GM21390 (cell line): ENCODE data around the gene GALNT18.

ENCODE experiments used
- ATAC-seq: cut with Tn5 transposase; IDR thresholded peaks from one replicate; pipeline ENCODE4 v1.9.1; 2021; ENCODE audit not compliant: unreplicated experiment

The GALNT18 gene

DNA sequence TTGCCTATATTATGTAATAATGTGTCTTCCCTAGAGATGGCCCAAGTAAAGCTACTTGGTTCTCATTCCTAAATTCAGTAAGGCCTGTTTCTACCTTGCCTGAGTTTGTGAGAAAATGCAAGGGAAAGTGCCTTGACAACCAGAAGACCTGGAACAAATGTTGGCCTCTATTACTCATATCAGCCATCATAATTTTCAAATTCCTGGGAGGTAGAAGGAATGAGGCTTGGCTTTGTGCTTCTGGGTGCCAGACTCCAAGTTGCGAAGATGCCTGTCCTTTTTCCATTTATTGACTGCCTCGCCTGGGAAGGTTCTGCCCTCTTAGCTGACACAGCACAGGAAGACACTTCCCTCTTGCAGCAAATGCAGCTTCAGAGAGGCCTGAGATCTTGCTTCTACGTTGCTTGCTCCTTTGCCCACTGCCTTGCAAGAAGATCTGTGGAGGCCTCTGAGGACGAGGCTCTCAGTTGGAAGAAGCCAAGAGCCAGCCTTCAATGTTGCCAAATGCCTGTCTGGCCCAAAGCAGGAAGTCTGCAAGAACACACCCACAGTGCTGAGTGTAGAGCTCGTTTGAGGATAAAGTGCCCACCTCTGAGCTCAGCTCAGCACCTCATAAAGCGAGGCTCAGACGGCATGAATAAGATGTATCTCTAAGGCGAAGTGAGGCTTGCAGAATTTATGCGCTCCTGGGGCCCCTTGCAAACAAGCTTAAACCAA is 120.1 kb downstream of the GALNT18 start:
- no peak for ATAC-seq

DNA sequence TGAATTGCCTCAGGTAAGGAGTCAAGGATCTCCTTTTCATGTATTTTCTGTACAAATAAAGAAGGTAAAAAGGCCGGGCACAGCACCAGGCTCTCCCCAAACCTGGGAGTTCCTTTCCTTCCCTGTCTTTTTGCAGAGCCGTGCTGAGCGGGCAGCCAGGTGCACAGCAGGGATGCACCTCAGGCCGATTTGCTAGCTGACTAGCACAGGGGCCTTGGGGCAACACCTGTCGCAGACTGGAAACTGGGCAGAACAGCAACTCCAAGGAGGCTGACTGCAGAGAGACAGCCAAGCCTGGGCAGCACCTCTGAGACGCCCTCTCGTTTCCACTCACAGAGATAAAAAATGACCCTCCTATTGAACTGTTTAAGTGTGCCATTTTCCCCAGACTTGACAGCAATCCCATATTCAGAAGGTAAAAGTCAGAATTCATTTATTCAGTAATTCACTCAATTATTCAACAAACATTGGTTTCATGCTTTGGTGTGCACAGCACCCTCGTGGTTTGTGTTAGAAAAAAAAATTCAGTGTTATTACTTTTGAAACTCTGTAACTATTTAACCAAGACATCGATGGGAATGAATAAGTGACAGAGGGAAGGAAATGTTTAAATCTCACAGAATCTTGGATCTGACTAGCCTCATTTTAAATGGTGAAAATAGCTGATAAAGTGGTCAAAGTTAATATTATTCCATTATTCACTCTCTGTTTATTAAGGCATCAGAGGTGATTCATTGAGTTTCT is 120.9 kb downstream of the GALNT18 start:
- no peak for ATAC-seq

DNA sequence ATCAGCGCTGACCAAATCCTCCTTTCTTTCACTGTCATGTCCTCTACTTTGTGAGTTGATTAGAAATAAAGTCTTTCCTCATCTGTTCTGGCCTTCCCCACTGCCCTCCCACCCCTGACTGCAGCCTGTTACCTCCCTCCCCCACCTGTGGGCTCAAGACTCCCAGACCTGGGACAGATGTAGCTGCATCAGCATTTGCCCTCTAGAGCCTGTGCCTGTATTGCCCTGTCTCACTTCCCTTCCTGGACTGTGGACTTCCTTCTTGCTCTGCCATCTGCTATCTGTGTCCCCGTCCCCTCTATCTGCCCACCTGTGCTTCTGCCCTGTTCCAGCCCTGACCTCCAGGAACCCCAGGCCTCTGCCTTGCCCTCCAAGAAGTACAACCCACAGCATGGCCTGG is 122.5 kb downstream of the GALNT18 start:
- ATAC-seq: no peak

GRCh38 chr11:11498195-11498594 is 123.6 kb downstream of the GALNT18 start:
- no peak for ATAC-seq

- no peak for ATAC-seq
These were observed 124.9 kb downstream of the GALNT18 start for GRCh38 chr11:11496879-11497278.

- no peak for ATAC-seq
These were observed 127.5 kb downstream of the GALNT18 start for GRCh38 chr11:11494348-11494747.

DNA sequence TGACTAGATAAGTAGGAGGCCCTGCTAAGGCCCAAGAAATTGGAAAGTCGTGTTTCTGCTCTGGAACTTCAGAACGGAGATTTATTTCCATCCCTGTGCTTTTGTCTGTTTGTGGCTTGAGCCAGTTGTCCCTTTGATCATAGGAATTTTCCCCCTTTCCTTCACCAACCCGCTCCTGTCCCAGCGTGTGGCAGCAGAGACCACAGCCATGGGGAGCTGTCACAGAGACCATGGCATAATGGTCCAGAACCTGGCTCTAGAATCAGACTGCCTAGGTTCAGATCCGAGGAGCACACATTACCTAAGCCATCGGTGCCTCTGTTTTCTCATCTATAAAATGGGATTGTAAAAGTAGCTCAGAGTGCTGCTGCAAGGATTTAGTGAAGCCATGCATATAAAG is 128.1 kb downstream of the GALNT18 start:
- ATAC-seq: no peak

DNA sequence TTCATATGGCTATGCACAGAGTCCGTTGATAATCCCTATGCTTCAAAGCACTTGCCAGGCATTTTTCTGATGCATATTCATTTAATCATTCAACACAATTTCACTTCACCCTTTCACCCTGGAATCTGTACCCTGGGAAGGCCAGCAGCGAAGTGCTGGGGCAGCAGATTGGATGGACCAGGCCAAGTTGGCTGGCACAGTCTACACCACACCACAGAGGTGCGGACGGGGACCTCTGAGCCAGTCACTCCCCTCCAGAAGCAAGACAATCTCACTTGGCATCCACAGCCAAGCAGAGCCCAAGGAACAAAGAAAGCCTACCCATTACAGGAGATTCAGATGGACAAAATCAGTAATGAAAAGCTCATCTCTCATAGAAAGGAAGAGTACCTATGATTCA is 130.2 kb downstream of the GALNT18 start:
- no peak for ATAC-seq

GRCh38 chr11:11491014-11491413 is 130.8 kb downstream of the GALNT18 start:
- ATAC-seq: no peak

GRCh38 chr11:11486423-11486822 is 135.4 kb downstream of the GALNT18 start:
- ATAC-seq: no peak

GRCh38 chr11:11486002-11486401 is 135.8 kb downstream of the GALNT18 start:
- no peak for ATAC-seq

- no peak for ATAC-seq
These were observed 138.2 kb downstream of the GALNT18 start for GRCh38 chr11:11483627-11484026.

DNA sequence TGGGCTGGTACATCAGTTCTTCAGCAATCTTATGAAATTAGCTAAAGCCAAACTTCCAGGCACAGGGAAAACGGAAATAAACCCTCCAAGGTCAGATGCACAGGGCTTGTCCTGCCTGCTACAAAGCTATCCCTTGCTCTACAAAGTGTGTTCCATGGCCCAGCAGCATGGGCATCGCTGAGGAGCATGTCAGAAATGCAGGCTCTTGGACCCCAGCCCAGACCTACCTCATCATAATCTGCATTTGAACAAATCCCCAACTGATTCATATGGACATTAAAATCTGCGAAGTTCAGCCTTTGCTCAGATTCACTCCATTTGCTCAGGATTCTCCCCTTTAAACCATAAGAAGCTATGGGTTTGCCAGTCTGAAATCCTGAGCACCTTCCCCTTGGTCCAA is 139.1 kb downstream of the GALNT18 start:
- ATAC-seq: no peak

- ATAC-seq: no peak
These were observed 140.4 kb downstream of the GALNT18 start for GRCh38 chr11:11481371-11481770.

GRCh38 chr11:11480971-11481370 is 140.8 kb downstream of the GALNT18 start:
- no peak for ATAC-seq

- no peak for ATAC-seq
These were observed 143.1 kb downstream of the GALNT18 start for GRCh38 chr11:11478687-11479086.

DNA sequence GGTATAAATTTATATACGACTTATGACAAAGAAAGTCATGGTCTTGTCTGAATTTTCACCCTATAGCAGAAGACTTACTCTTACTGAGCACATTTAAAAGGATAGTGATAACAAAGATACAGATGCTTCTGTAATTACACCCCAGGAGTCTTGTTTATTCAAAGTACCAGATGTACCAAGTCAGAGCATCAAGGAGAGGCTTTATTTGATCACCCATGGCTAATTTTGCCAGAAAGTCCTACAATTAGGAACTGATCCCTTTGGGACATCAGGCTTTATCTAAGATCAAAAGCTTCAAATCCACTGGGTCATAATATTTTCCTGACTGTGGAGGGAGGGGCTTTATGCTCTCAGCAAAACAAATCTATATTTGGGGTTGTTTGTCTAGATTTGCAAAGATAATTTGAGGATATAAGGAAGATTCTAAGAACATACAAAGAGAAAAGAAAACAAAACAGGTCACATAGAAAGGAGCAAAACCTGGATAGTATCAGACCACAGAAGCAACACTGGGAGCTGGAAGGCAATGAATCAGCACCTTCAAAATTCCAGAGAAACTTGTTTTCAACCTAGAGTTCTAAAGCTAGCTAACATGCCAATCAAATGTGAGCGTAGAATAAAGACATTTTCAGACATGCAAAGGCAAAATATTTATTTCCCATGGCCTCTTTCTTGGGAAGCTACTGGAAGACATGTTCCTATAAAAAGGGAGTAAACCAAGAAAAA is 143.9 kb downstream of the GALNT18 start:
- no peak for ATAC-seq

- ATAC-seq: no peak
These were observed 144.7 kb downstream of the GALNT18 start for GRCh38 chr11:11476971-11477645.

- no peak for ATAC-seq
These were observed 145.3 kb downstream of the GALNT18 start for GRCh38 chr11:11476499-11476898.

DNA sequence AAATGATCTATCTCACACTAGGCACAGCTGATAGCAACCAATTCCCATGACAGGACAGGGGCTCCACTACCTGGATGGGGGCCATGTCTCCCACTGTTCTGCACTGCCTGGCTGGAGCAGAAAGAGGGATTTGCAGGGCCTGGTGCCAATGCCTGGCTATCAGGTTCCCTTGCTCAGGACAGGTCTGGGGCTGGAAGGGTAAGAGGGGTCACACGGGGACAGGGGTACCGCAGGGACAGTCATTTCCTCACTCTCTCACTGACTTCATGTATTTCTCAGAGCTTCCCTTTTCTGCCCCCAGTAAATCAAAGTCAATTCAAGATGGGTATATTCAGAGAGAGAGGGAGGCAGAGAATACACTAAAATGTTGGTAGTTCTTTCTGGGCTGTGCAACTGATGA is 149.7 kb downstream of the GALNT18 start:
- ATAC-seq: no peak

GRCh38 chr11:11471201-11471600 is 150.6 kb downstream of the GALNT18 start:
- no peak for ATAC-seq
